GM23248 (cell line): Measurements from ENCODE around the gene ADM. TPM values are rescaled to one million over a fixed set of nuclear protein-coding genes. Genes with fewer than 3 reads are reported as not detected.

Experiments used
- DNase-seq: peaks from one replicate; pipeline ENCODE4 v3.0.0-alpha.2; 2015
- H2AFZ ChIP-seq: fragments of 200-600 bp; sonication (generic); 2 replicates; pipeline ENCODE4 v1.6.1; 2016; ENCODE audit warnings: antibody characterized with exemption
- H3F3A ChIP-seq: fragments of 200-600 bp; sonication (generic); 2 replicates; pipeline ENCODE4 v1.6.1; 2016; ENCODE audit warnings: mild to moderate bottlenecking, antibody characterized with exemption, mixed run types; ENCODE audit not compliant: insufficient read depth
- H3K27ac ChIP-seq: fragments of 200-600 bp; sonication (generic); 2 replicates; pipeline ENCODE4 v1.5.1; 2016; ENCODE audit warnings: mild to moderate bottlenecking
- H3K27me3 ChIP-seq: fragments of 200-600 bp; sonication (generic); replicated peaks from 2 replicates; pipeline ENCODE4 v1.6.1; 2016; ENCODE audit warnings: mild to moderate bottlenecking; ENCODE audit not compliant: insufficient read depth
- H3K36me3 ChIP-seq: fragments of 200-600 bp; sonication (generic); 2 replicates; pipeline ENCODE4 v1.6.1; 2016; ENCODE audit warnings: low read depth, mild to moderate bottlenecking
- H3K4me1 ChIP-seq: fragments of 200-600 bp; sonication (generic); 2 replicates; pipeline ENCODE4 v1.6.1; 2016; ENCODE audit warnings: mild to moderate bottlenecking; ENCODE audit not compliant: insufficient read depth
- H3K4me2 ChIP-seq: fragments of 200-600 bp; sonication (generic); one replicate; pipeline ENCODE4 v1.6.1; 2016; ENCODE audit warnings: mild to moderate bottlenecking; ENCODE audit not compliant: unreplicated experiment
- H3K4me3 ChIP-seq: fragments of 200-600 bp; sonication (generic); 2 replicates; pipeline ENCODE4 v1.5.1; 2016; ENCODE audit warnings: mild to moderate bottlenecking
- H3K79me2 ChIP-seq: fragments of 200-600 bp; sonication (generic); 2 replicates; pipeline ENCODE4 v1.6.1; 2016; ENCODE audit warnings: mild to moderate bottlenecking; ENCODE audit not compliant: insufficient read depth
- H3K9ac ChIP-seq: fragments of 200-600 bp; sonication (generic); 2 replicates; pipeline ENCODE4 v1.6.1; 2016; ENCODE audit warnings: mild to moderate bottlenecking
- H3K9me2 ChIP-seq: fragments of 200-600 bp; sonication (generic); 2 replicates; pipeline ENCODE4 v1.6.1; 2016; ENCODE audit warnings: mixed run types, mild to moderate bottlenecking, moderate library complexity; ENCODE audit not compliant: insufficient read depth
- H3K9me3 ChIP-seq: fragments of 200-600 bp; sonication (generic); one replicate; pipeline ENCODE4 v1.6.1; 2017; ENCODE audit warnings: low read depth
- H4K20me1 ChIP-seq: fragments of 200-600 bp; sonication (generic); 2 replicates; pipeline ENCODE4 v1.6.0; 2016; ENCODE audit not compliant: insufficient read depth
- EZH2 ChIP-seq: fragments of 200-600 bp; sonication (generic); IDR thresholded peaks from 2 replicates; pipeline ENCODE4 v1.6.1; 2018; ENCODE audit warnings: antibody characterized with exemption, mild to moderate bottlenecking; ENCODE audit not compliant: insufficient read depth, poor library complexity, severe bottlenecking
- EZH2phosphoT487 ChIP-seq: fragments of 200-600 bp; sonication (generic); IDR thresholded peaks from 2 replicates; pipeline ENCODE4 v1.6.1; 2018; ENCODE audit warnings: antibody characterized with exemption, moderate library complexity, mild to moderate bottlenecking, low read depth; ENCODE audit not compliant: insufficient read depth
- WGBS, 2 experiments: methylation state at CpG; one replicate each; pipeline ENCODE4 v1.1.6; 2015 to 2017; ENCODE audit warnings: low lambda C conversion rate in 2 of 2, low coverage in 1 of 2; ENCODE audit errors: missing lambda C conversion rate in 2 of 2; 5-methylcytosine and 5-hydroxymethylcytosine counted together
- in situ Hi-C: fragments of 300-500 bp; cut with MboI; formaldehyde crosslinking; loops from 2 replicates; pipeline ENCODE4 v1.15.0; 2020
- polyA plus RNA-seq: library from polyadenylated mRNA; unstranded; fragments of >200 nt; fragmentation: Nextera tagmentation; extraction: Ambion mirVana; gene quantifications from 2 replicates; pipeline ENCODE4 v1.2.1, GENCODE V29; 2016
- total RNA-seq: library from RNA; depleted of rRNA; stranded (reverse); fragments of >200 nt; shearing (Covaris generic); gene quantifications from 2 replicates; pipeline ENCODE4 v1.2.3, GENCODE V29; 2014; rRNA removed

Gene ADM
- total RNA-seq (537 and 551 TPM in 2 replicates), polyA plus RNA-seq (451 and 460 TPM in 2 replicates)

- Histone ChIP-seq H3K36me3 (peaks cover 27% of the 10 kb centered on the region), H3K4me3 (peak within 1 kb of the TSS; percentile 96), H3K9me2 (no peaks in the 10 kb centered on the region), H3K4me1 (peaks cover 27% of the 10 kb centered on the region), H3K79me2 (peaks cover 72% of the 10 kb centered on the region), H3K27ac (peak within 1 kb of the TSS; percentile 91), H3K9ac (peak within 1 kb of the TSS; percentile 93), H4K20me1 (peaks cover 10% of the 10 kb centered on the region; the same call in 1 of the 2 replicates), H2AFZ (peak within 1 kb of the TSS; percentile 56; the same call in 1 of the 2 replicates), H3K4me2 (peak within 1 kb of the TSS; percentile 95), H3F3A (peaks cover 54% of the 10 kb centered on the region), H3K9me3 (no peaks in the 10 kb centered on the region), H3K27me3 (no peaks in the 10 kb centered on the region)
- in situ Hi-C loops, result loop anchor here (25.0 kb wide), 1 partner anchor 317 kb away; no protein-coding TSS in a partner anchor
- WGBS, 2 experiments, result 1 to 3% methylated on average over 39 to 41 of the region's 48 CpGs
- TF ChIP-seq EZH2phosphoT487 (no peak), EZH2 (no peak)
- peak; percentile 96 for DNase-seq
Observed at GRCh38 chr11:10304495-10305261, at the start of gene ADM. TSS of gene ADM (plus strand) at chr11:10305073. CDS start at chr11:10305701, 628 bp downstream.

- H3K9me2 ChIP-seq, result no peaks in the 10 kb centered on the region
- H3K79me2 ChIP-seq, result peaks cover 92% of the 10 kb centered on the region
- no peak overlapping the region for H3K4me3 ChIP-seq
- no peak overlapping the region for H2AFZ ChIP-seq
- DNase-seq, result no peak
- no peaks in the 10 kb centered on the region for H3K36me3 ChIP-seq
- no peak overlapping the region for H3K9ac ChIP-seq
- H3K27ac ChIP-seq, result no peak overlapping the region
- no peak overlapping the region for H3K4me2 ChIP-seq
- H4K20me1 ChIP-seq, result no peaks in the 10 kb centered on the region; the same call in 1 of the 2 replicates
- WGBS, 2 experiments, result 86 to 90% methylated on average over 3 of the region's 3 CpGs
- in situ Hi-C loops, result no loop called here
- H3K4me1 ChIP-seq, result peaks cover 6% of the 10 kb centered on the region
- H3K9me3 ChIP-seq, result no peaks in the 10 kb centered on the region
- H3K27me3 ChIP-seq, result no peaks in the 10 kb centered on the region
- peaks cover 12% of the 10 kb centered on the region; the same call in 1 of the 2 replicates for H3F3A ChIP-seq
- TF ChIP-seq EZH2, result no peak
- no peak for TF ChIP-seq EZH2phosphoT487
Observed at GRCh38 chr11:10255388-10256125, 49.3 kb upstream of the ADM start.

GRCh38 chr11:10257478-10257877, 47.4 kb upstream of the ADM start:
- no peaks in the 10 kb centered on the region; the same call in 1 of the 2 replicates for H4K20me1 ChIP-seq
- H3K9ac ChIP-seq, result no peak overlapping the region
- no peak for DNase-seq
- no peak overlapping the region for H3K27ac ChIP-seq
- no peaks in the 10 kb centered on the region for H3K9me2 ChIP-seq
- H3K4me1 ChIP-seq, result peaks cover 19% of the 10 kb centered on the region
- in situ Hi-C loops, result no loop called here
- peaks cover 97% of the 10 kb centered on the region for H3K79me2 ChIP-seq
- H3F3A ChIP-seq, result 0 out of 2 replicates have a peak, but pooled peaks cover 10% of the 10 kb centered on the region
- no peak overlapping the region for H3K4me3 ChIP-seq
- no peaks in the 10 kb centered on the region for H3K27me3 ChIP-seq
- no peak overlapping the region for H3K4me2 ChIP-seq
- no peaks in the 10 kb centered on the region for H3K36me3 ChIP-seq
- no peak for TF ChIP-seq EZH2
- TF ChIP-seq EZH2phosphoT487, result no peak
- 94 to 98% methylated on average over 4 of the region's 4 CpGs for WGBS, 2 experiments
- H2AFZ ChIP-seq, result no peak overlapping the region
- no peaks in the 10 kb centered on the region for H3K9me3 ChIP-seq

GRCh38 chr11:10261821-10262220, 43.1 kb upstream of the ADM start:
- H4K20me1 ChIP-seq, result no peaks in the 10 kb centered on the region
- H3K27ac ChIP-seq, result no peak overlapping the region

More at GRCh38 chr11:10261821-10262220, 43.1 kb upstream of the ADM start:
- in situ Hi-C loops, result no loop called here
- H3F3A ChIP-seq, result peaks cover 11% of the 10 kb centered on the region
- H3K4me2 ChIP-seq, result peak overlapping the region; percentile 40
- no peaks in the 10 kb centered on the region for H3K9me2 ChIP-seq
- peaks cover 91% of the 10 kb centered on the region for H3K79me2 ChIP-seq
- no peak overlapping the region for H3K9ac ChIP-seq
- H3K4me3 ChIP-seq, result no peak overlapping the region
- H3K9me3 ChIP-seq, result no peaks in the 10 kb centered on the region
- H3K36me3 ChIP-seq, result no peaks in the 10 kb centered on the region
- H3K27me3 ChIP-seq, result no peaks in the 10 kb centered on the region
- peak; percentile 52 for DNase-seq
- peaks cover 42% of the 10 kb centered on the region for H3K4me1 ChIP-seq
- TF ChIP-seq EZH2 (no peak), EZH2phosphoT487 (no peak)
- H2AFZ ChIP-seq, result no peak overlapping the region
